ENCODE data around the gene AVEN.

- TF ChIP-seq CTCF (IDR thresholded peaks at IDR 0.05): no peak
- TF ChIP-seq POLR2A (IDR thresholded peaks at IDR 0.05): no peak
- no peak for TF ChIP-seq POLR2AphosphoS5 (IDR thresholded peaks at IDR 0.05)
- TF ChIP-seq EP300 (IDR thresholded peaks at IDR 0.05): no peak
Measured at GRCh38 chr15:33865416-33865815, 173.6 kb downstream of the AVEN start.
